PC-9 (cell line): Measurements from ENCODE around the gene NUMB. TPM values are rescaled to one million over a fixed set of nuclear protein-coding genes. Genes with fewer than 3 reads are reported as not detected.

Experiments used
- BruUV-seq: library from RNA; stranded (reverse); fragments of 400-500 nt; replicated peaks from 2 replicates; lab custom pipeline; 2021; lab: Mats Ljungman, UMichigan
- CTCF ChIA-PET: fragments of 300-600 bp; sonication (Branson Sonifier 250); formaldehyde crosslinking; loops from one replicate; lab custom pipeline; 2022; ENCODE audit warnings: antibody characterized with exemption; lab: Charles Lee
- POLR2A ChIA-PET: fragments of 300-600 bp; sonication (Branson Sonifier 250); formaldehyde crosslinking; loops from one replicate; lab custom pipeline; 2022; ENCODE audit warnings: antibody characterized with exemption; ENCODE audit not compliant: unreplicated experiment; lab: Charles Lee
- DNase-seq, 2 experiments: peaks; one replicate each; pipeline versions ENCODE4 v3.0.0 to v3.0.0-alpha.2; 2015 to 2022; ENCODE audit warnings: mixed read lengths in 1 of 2
- H2AFZ ChIP-seq: fragments of 200-600 bp; sonication (generic); 2 replicates; pipeline ENCODE4 v1.8.1; 2017; ENCODE audit warnings: antibody characterized with exemption
- H3F3A ChIP-seq: fragments of 200-600 bp; sonication (generic); 2 replicates; pipeline ENCODE4 v1.8.1; 2017; ENCODE audit warnings: antibody characterized with exemption, mild to moderate bottlenecking, low read depth; ENCODE audit not compliant: insufficient read depth
- H3K27ac ChIP-seq: fragments of 200-600 bp; sonication (generic); 2 replicates; pipeline ENCODE4 v1.6.1; 2016; ENCODE audit warnings: mixed run types
- H3K27me3 ChIP-seq: fragments of 200-600 bp; sonication (generic); 2 replicates; pipeline ENCODE4 v1.6.1; 2016; ENCODE audit warnings: low read depth, mixed run types; ENCODE audit not compliant: insufficient read depth
- H3K36me3 ChIP-seq: fragments of 200-600 bp; sonication (generic); 2 replicates; pipeline ENCODE4 v1.6.1; 2016; ENCODE audit warnings: low read depth, mixed run types
- H3K4me1 ChIP-seq: fragments of 200-600 bp; sonication (generic); replicated peaks from 2 replicates; pipeline ENCODE4 v1.6.1; 2016; ENCODE audit warnings: mixed run types; ENCODE audit not compliant: insufficient read depth
- H3K4me2 ChIP-seq: fragments of 200-600 bp; sonication (generic); 2 replicates; pipeline ENCODE4 v1.6.1; 2017; ENCODE audit warnings: mixed run types
- H3K4me3 ChIP-seq: fragments of 200-600 bp; sonication (generic); 2 replicates; pipeline ENCODE4 v1.6.1; 2016; ENCODE audit warnings: mixed run types
- H3K79me2 ChIP-seq: fragments of 200-600 bp; sonication (generic); 2 replicates; pipeline ENCODE4 v1.6.1; 2017; ENCODE audit warnings: low read depth, mixed run types
- H3K9me2 ChIP-seq: fragments of 200-600 bp; sonication (generic); 2 replicates; pipeline ENCODE4 v1.8.1; 2017; ENCODE audit warnings: mild to moderate bottlenecking; ENCODE audit not compliant: insufficient read depth
- H3K9me3 ChIP-seq: fragments of 200-600 bp; sonication (generic); 2 replicates; pipeline ENCODE4 v1.8.1; 2016; ENCODE audit warnings: low read depth; ENCODE audit not compliant: insufficient read depth
- H4K20me1 ChIP-seq: fragments of 200-600 bp; sonication (generic); 2 replicates; pipeline ENCODE4 v1.8.1; 2017; ENCODE audit not compliant: insufficient read depth
- EZH2 ChIP-seq: fragments of 200-600 bp; sonication (generic); IDR thresholded peaks from 2 replicates; pipeline ENCODE4 v1.8.0; 2017; ENCODE audit warnings: antibody characterized with exemption, low read depth
- intact Hi-C: fragments of 100-400 bp; cut with micrococcal nuclease; formaldehyde crosslinking; loops from one replicate; pipeline ENCODE4 v1.10.0; 2022; ENCODE audit not compliant: unreplicated experiment
- total RNA-seq: library from RNA; stranded (reverse); gene quantifications from 2 replicates; pipeline ENCODE4 v1.2.3, GENCODE V29; 2021
- TF ChIP-seq, protein P1 (sequence below): fragments of 200-600 bp; sonication (generic); conservative IDR thresholded peaks from 2 replicates; pipeline ENCODE4 v1.6.1; 2017; ENCODE audit warnings: mixed run types, antibody characterized with exemption, mild to moderate bottlenecking, moderate library complexity

The NUMB gene
- total RNA-seq, 1 experiment from 2014 or later: 64.5 TPM

DNA sequence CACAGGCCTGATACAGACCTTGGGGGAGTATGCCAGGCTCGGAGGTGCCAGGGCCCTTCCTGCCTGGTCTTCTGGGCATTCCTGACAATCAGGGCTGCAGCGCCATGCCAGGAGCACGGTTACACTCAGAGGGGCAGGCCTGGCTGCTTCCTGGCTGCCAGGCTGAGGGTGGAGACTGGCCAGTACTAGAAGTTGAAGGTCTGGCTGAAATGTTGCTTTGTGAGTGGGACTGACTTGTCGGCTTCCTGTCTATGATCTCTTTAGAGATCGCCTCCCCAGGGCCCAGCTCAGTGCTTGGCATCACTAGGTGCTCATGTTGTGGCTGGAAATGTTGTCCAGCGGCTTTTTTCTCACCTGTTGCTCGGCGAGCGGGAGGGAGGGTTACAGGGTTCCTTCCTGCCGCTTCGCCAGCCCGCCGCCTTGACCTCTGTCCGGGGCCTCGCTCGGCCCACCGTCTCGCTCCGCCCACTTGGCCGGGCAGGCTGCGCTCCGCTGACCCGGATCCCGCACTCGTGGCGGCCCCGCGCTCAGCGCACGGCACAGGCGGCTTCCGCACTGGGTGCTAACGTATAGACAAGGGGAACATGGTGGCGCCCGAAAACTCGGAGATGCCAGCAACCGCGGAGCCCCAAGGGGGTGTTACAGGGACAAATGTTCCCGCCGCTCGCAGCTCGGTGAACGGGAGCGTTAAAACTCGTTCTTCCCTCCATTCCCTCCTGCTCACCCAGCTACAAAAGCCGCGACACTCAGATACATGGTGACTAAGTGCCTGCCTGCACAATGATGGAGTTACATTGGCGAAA lies 188.4 kb downstream of the NUMB start:
- no peaks in the 10 kb centered on the region for H3K27me3 ChIP-seq
- peak overlapping the region; percentile 61 for H3K4me2 ChIP-seq
- H3K4me3 ChIP-seq: peak overlapping the region; percentile 34; the same call in 1 of the 2 replicates
- no peaks in the 10 kb centered on the region; the same call in 1 of the 2 replicates for H4K20me1 ChIP-seq
- H3K9me3 ChIP-seq: no peaks in the 10 kb centered on the region
- DNase-seq: peak in 1 of 2 experiments; percentile 52
- H3K9me2 ChIP-seq: no peaks in the 10 kb centered on the region
- no peaks in the 10 kb centered on the region for H3K79me2 ChIP-seq
- H3K4me1 ChIP-seq: no peaks in the 10 kb centered on the region
- no TSS peak for BruUV-seq
- intact Hi-C loops: no loop called here
- H3K27ac ChIP-seq: no peak overlapping the region
- no peaks in the 10 kb centered on the region for H3F3A ChIP-seq
- peak overlapping the region; percentile 53 for H2AFZ ChIP-seq
- CTCF ChIA-PET: no interaction called here
- H3K36me3 ChIP-seq: no peaks in the 10 kb centered on the region
- no peak for TF ChIP-seq EZH2
- TF ChIP-seq, protein P1, sequence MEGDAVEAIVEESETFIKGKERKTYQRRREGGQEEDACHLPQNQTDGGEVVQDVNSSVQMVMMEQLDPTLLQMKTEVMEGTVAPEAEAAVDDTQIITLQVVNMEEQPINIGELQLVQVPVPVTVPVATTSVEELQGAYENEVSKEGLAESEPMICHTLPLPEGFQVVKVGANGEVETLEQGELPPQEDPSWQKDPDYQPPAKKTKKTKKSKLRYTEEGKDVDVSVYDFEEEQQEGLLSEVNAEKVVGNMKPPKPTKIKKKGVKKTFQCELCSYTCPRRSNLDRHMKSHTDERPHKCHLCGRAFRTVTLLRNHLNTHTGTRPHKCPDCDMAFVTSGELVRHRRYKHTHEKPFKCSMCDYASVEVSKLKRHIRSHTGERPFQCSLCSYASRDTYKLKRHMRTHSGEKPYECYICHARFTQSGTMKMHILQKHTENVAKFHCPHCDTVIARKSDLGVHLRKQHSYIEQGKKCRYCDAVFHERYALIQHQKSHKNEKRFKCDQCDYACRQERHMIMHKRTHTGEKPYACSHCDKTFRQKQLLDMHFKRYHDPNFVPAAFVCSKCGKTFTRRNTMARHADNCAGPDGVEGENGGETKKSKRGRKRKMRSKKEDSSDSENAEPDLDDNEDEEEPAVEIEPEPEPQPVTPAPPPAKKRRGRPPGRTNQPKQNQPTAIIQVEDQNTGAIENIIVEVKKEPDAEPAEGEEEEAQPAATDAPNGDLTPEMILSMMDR: no peak
- POLR2A ChIA-PET: no interaction called here

DNA sequence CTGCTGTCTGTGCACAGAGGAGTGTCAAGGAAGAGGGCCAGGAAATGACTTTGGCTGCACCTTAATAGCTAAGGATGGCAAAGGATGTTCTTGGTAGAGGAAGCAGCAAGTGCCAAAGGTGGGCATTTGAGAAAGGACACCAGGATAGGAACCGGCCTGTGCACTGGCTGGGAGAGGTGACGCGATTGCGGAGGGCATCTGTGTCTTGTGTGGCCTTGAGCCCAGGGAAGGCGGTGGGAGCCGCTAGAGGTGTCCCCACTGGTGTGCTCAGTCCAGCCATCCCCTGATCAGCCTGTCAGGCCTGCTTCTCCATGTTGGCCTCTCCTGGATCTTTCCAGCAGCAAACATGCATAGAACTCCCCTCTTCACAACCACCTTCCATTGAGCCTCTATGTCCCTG lies 190.9 kb downstream of the NUMB start:
- DNase-seq: no peak
- no peak for TF ChIP-seq EZH2
- TF ChIP-seq, protein P1: no peak
- H3K79me2 ChIP-seq: no peaks in the 10 kb centered on the region
- no peaks in the 10 kb centered on the region for H3F3A ChIP-seq
- H3K4me1 ChIP-seq: no peaks in the 10 kb centered on the region
- no peaks in the 10 kb centered on the region for H3K27me3 ChIP-seq
- no peaks in the 10 kb centered on the region for H3K9me3 ChIP-seq
- no peak overlapping the region for H3K4me2 ChIP-seq
- no peaks in the 10 kb centered on the region; the same call in 1 of the 2 replicates for H4K20me1 ChIP-seq
- no peak overlapping the region for H2AFZ ChIP-seq
- H3K4me3 ChIP-seq: no peak overlapping the region
- ChIA-PET POLR2A (interaction anchor here (0.7 kb wide), 1 partner anchor 175 kb away, joined by 3 read pairs; no protein-coding TSS in a partner anchor), CTCF (no interaction called here)
- intact Hi-C loops: no loop called here
- H3K36me3 ChIP-seq: no peaks in the 10 kb centered on the region
- BruUV-seq: no TSS peak
- H3K27ac ChIP-seq: no peak overlapping the region
- H3K9me2 ChIP-seq: no peaks in the 10 kb centered on the region

DNA sequence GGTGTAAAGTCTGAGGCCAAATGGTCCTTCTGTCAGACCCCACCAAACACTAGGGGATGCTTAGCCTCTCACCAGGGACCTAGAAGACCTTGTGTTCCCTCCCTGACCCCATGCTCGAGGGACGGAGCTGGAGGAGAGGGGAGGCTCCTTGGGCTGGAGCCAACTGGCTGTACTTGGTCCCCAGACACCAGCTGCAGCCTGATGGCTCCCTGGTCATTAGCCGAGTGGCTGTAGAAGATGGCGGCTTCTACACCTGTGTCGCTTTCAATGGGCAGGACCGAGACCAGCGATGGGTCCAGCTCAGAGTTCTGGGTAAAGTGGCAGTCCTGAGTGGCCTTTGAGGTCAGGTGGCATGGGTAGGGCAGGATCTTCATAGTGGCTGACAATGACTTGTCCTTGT lies 192.0 kb downstream of the NUMB start:
- Histone ChIP-seq H3K27ac (no peak overlapping the region), H3K9me3 (no peaks in the 10 kb centered on the region), H3K36me3 (no peaks in the 10 kb centered on the region), H4K20me1 (no peaks in the 10 kb centered on the region; the same call in 1 of the 2 replicates), H3K79me2 (no peaks in the 10 kb centered on the region), H3F3A (no peaks in the 10 kb centered on the region), H2AFZ (no peak overlapping the region), H3K4me1 (no peaks in the 10 kb centered on the region), H3K4me2 (no peak overlapping the region), H3K4me3 (no peak overlapping the region), H3K27me3 (no peaks in the 10 kb centered on the region), H3K9me2 (no peaks in the 10 kb centered on the region)
- ChIA-PET POLR2A (no interaction called here), CTCF (no interaction called here)
- no peak for TF ChIP-seq EZH2
- TF ChIP-seq, protein P1: no peak
- no peak for DNase-seq
- intact Hi-C loops: no loop called here
- no TSS peak for BruUV-seq
